ENCODE data around the gene THSD4.

THSD4 gene

GRCh38 chr15:71098920-71099319 lies 16.4 kb upstream of the THSD4 start:
- no peak for DNase-seq

- DNase-seq, result no peak
Observed at GRCh38 chr15:71103102-71103676, 12.1 kb upstream of the THSD4 start.

- DNase-seq, result no peak
Observed at GRCh38 chr15:71104636-71105035, 10.6 kb upstream of the THSD4 start.

GRCh38 chr15:71105444-71105843 lies 9.8 kb upstream of the THSD4 start:
- DNase-seq, result no peak

GRCh38 chr15:71106802-71107500 lies 8.3 kb upstream of the THSD4 start:
- DNase-seq, result no peak

GRCh38 chr15:71107501-71107815 lies 7.8 kb upstream of the THSD4 start:
- DNase-seq, result no peak

GRCh38 chr15:71109130-71109529 lies 6.1 kb upstream of the THSD4 start:
- DNase-seq, result no peak

- no peak for DNase-seq
Observed at GRCh38 chr15:71109905-71110304, 5.4 kb upstream of the THSD4 start.

- no peak for DNase-seq
Observed at GRCh38 chr15:71110405-71111180, 4.7 kb upstream of the THSD4 start.

GRCh38 chr15:71111181-71111565 lies 4.1 kb upstream of the THSD4 start:
- no peak for DNase-seq

- DNase-seq, result no peak
Observed at GRCh38 chr15:71111950-71112349, 3.3 kb upstream of the THSD4 start.

GRCh38 chr15:71112429-71112828 lies 2.8 kb upstream of the THSD4 start:
- no peak for DNase-seq

GRCh38 chr15:71114066-71114680 lies 1.1 kb upstream of the THSD4 start:
- no peak for DNase-seq

GRCh38 chr15:71115567-71116351 lies 488 bp downstream of the THSD4 start:
- DNase-seq, result no peak

GRCh38 chr15:71116366-71116765 lies 1.1 kb downstream of the THSD4 start:
- DNase-seq, result no peak

- no peak for DNase-seq
Observed at GRCh38 chr15:71116942-71117341, 1.7 kb downstream of the THSD4 start.

GRCh38 chr15:71117714-71118305 lies 2.5 kb downstream of the THSD4 start:
- no peak for DNase-seq

GRCh38 chr15:71118345-71118744 lies 3.1 kb downstream of the THSD4 start:
- no peak for DNase-seq

- DNase-seq, result no peak
Observed at GRCh38 chr15:71118881-71119632, 3.8 kb downstream of the THSD4 start.

GRCh38 chr15:71120428-71120944 lies 5.2 kb downstream of the THSD4 start:
- DNase-seq, result no peak

- no peak for DNase-seq
Observed at GRCh38 chr15:71121442-71121841, 6.2 kb downstream of the THSD4 start.

Measured in Kasumi-1 (cell line).